NCI-H1092 treated with DMSO at 0.1 percent for 48 hours (cell line): ENCODE results near the gene RPL27A.

Experiments
- DNase-seq: peaks from one replicate; lab custom pipeline; 2025; lab: John Stamatoyannopoulos, UW

The RPL27A gene

GRCh38 chr11:8699903-8700302 is 17.3 kb downstream of the RPL27A start:
- DNase-seq = no peak

- DNase-seq = no peak
Measured at GRCh38 chr11:8701891-8702597, 19.5 kb downstream of the RPL27A start.

- no peak for DNase-seq
Measured at GRCh38 chr11:8702598-8702915, 20.0 kb downstream of the RPL27A start.

DNA sequence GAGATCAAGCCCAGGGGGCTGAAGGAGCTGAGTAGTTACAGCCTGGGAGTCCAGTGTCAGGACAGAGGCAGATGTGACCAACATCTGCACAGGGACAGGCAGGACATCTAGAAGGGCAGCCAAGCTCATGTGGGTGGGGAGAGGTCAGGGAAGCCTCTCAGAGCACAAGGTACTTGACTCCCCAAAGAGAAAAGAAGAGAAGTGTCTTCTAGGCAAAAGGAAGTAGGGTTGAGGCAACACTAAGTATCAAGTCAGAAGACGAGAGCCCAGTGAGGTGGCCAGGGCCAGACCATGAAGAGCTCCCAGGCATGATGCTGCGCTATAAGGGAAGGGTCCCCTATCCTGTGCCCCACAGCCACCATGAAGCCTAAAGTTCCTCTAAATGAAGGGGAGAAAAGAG is 21.5 kb downstream of the RPL27A start:
- DNase-seq = no peak

- DNase-seq = no peak
Measured at GRCh38 chr11:8705146-8705545, 22.6 kb downstream of the RPL27A start.

DNA sequence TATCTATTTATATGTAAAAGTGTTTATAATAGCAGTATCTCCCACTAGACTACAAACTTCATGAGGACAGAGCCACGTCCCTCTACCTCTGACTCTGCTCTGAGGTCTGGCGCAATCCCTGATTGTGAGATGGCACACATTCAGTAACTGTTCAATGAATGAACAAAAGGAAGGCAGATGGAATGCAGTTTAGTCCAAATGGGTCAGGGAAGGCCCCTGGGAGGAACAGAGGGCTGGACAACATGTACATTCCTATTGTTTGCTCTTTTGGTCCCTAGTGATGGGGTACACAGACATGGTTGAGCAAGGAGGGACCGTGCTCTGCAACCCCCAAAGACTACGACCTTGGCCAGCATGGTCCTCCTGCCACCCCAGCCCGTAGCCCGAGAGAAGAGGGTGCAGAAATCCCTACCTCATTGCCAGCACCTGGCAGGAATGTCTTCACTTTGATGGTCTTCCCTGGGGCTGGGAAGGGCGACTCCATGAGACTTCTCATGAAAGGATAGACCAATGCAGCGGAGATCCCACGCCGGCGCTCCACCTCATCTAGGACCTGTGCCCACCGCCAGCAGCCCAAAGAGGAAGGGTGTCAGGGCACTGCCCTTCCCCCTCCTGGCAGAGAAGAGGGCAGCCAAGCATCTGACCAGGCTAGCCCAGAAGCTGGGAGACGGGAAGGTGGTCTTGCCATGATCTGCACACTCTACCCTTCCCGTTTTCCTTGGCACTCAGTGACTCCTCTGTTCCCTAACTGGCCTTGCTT is 24.3 kb downstream of the RPL27A start:
- DNase-seq = no peak

DNA sequence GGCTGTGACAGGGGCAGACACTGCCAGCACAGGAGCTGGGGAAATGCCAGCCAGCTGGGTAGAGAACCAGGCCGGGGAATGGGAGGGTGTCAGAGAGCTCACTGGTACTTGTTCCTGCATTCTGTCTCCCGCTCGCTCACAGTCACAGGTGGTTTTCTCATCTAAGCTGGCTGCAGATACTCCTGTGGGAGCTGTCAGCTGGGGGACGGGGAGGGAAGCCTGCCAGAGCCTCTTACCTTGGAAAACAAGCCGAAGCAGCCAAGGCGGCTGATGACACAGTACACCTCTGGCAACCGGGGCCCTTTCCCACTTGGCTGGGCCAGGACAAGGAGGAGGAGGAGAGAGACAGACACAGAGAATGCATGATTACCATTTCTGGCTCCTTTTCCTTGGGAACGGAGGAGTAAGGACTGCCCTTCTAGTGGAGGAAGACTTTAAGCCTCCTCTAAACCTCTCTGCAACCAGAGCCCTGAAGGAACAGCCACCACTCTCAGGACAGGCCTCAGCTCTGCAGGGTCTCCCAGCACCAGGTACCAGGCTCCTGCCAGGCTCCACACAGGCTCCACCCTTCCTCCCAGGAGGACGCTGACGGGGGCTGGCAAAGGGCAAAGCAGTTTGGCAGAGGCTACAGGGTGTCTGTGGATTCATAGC is 25.1 kb downstream of the RPL27A start:
- peak; percentile 77 for DNase-seq

- DNase-seq = peak; percentile 10
Measured at GRCh38 chr11:8709002-8709672, 26.5 kb downstream of the RPL27A start.

DNA sequence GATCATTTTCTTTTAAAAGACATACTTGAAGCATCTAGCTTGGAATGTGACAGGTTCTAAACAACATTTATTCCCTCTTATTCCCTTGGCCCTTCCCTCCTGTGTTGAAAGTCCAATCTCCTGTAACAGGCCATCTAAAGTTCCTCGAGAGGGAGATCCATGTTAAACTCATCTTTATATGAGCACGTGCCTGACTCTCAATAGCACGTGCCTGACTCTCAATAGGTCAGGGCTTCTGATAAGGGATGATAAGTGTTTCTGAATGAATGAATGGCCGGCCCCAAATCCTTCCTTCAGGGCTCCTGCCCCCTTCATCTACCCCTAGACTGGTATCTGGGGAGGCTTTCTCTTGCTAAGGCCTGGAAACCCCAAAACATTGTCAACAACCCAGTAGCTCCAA is 27.2 kb downstream of the RPL27A start:
- DNase-seq = no peak

DNA sequence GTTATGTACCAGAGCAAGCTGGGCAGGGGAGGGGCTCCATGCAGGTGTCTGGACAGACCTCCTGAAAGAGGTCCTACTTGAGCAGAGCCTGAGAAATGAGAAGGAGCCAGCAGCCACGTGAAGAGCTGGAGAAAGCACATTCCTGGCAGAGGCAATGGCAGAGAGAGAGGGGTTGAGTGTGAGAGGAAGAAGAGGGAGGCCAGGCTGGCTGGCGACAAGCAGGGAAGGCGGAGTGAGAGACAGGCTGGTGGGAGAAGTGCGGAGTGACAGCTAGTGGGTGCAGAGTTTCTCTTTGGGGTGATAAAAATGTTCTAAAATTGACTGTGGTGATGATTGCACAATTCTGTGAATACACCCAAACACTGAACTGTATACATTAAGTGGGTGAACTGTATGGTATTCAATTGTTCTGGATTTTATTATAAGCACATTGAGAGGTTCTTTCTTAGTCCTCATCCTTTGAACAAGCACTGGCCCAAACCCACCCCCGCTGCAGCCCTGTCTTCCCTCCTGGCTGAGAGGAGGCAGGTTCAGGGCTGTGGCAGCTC is 29.4 kb downstream of the RPL27A start:
- no peak for DNase-seq

DNA sequence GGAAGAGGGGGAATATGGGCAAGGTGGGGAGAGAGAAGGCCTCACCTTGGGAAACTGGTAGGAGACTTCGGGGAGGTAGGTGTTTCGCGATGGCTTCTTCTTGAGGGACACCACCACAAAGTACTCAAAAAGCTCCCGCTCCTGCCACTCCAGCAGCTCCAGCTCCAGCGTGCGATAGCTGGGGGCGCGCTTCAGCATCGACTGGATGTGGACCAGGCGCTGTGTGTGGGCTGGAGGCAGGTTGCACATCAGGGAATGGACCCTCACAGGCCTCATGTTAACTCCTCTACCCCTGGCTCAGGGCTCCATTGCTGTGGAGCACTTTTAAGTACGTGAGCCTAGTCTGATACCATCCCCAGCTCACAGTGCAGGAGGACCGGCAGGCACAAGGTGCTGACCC is 29.9 kb downstream of the RPL27A start:
- DNase-seq = no peak

- DNase-seq = no peak
Measured at GRCh38 chr11:8713760-8714454, 31.3 kb downstream of the RPL27A start.

- no peak for DNase-seq
Measured at GRCh38 chr11:8714622-8715225, 32.1 kb downstream of the RPL27A start.

- no peak for DNase-seq
Measured at GRCh38 chr11:8715501-8715900, 32.9 kb downstream of the RPL27A start.

GRCh38 chr11:8717544-8717875 is 34.9 kb downstream of the RPL27A start:
- DNase-seq = no peak

DNA sequence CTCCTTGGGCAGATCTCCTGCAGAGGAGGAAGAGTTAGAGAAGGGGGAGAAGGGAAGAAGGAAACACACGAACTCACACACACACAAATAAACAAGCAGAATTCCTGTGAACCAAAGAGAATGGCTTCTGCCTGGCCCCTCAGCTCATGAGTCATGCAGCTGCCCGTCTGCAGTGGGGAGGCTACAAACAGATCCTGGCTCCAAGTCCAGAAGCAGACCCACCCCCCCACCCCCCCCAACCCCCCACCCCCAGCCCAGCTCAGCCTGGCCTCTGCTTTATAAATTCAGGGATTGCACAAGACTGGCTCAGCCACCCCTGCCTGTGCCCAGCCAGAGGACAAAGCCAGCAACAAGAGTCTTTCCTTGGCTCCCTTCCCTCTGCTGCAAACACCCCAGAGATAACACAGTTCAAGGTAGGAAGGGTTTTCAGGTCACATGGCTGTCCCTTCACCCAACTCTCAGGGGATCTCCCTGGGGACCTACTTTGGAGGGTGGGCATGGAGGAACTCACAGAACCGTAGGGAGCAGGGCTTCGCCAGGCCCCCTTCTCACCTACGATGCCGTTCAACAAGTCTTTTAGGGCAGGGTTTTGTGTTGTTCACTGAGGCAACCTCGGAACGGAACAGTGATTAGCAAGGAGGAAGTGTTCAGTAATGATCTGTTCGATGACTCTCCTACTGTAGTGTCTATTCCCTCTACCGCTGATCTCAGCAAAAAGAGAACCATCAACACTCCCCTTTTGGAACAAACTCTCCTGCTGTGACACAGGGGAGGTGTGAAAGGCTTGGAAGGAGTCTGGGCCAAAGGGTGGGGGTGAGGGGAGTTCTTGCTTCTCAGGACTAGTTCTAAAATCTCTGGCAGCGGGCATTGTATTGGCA is 35.5 kb downstream of the RPL27A start:
- DNase-seq = no peak

- no peak for DNase-seq
Measured at GRCh38 chr11:8719211-8719649, 36.6 kb downstream of the RPL27A start.

DNA sequence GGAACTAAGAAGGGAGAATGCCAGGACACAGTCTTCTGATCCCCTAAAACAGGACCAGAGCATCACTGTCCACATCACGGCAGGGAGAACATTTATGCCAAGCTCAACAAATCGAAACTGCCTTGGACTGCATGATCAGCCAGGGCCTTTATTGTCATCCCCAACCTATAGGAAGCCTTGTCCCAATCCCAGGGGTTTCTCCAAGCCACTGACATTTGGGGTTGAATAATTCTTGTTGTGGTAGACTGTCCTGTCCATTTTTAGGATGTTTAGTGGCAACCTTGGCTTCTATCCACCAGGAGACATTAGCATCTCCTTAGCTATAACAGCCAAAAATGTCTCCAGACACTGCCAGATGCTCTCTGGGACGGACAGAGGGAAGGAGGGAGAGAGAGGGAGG is 37.1 kb downstream of the RPL27A start:
- no peak for DNase-seq

- DNase-seq = no peak
Measured at GRCh38 chr11:8720352-8720751, 37.8 kb downstream of the RPL27A start.

- no peak for DNase-seq
Measured at GRCh38 chr11:8720868-8721608, 38.4 kb downstream of the RPL27A start.
